IMR-90 (cell line): ENCODE data around the gene PAM. TPM values are rescaled to one million over a fixed set of nuclear protein-coding genes. Genes with fewer than 3 reads are reported as not detected.

Experiments
- ATAC-seq: fragments of 200-7000 bp; cut with Tn5 transposase; 2 replicates; pipeline ENCODE4 v1.9.1; 2020; ENCODE audit warnings: low read depth, mild to moderate bottlenecking, moderate library complexity
- BruUV-seq: library from RNA; stranded (reverse); fragments of 400-500 nt; replicated peaks from 2 replicates; lab custom pipeline; 2021; lab: Mats Ljungman, UMichigan
- CTCF ChIA-PET: fragments of 300-600 bp; formaldehyde crosslinking; extraction: SDS; loops from one replicate; lab custom pipeline; 2021; ENCODE audit warnings: antibody characterized with exemption; lab: Yijun Ruan, JAX
- POLR2A ChIA-PET: fragments of 300-600 bp; sonication (Branson Sonifier 250); formaldehyde crosslinking; loops from one replicate; lab custom pipeline; 2022; ENCODE audit warnings: antibody characterized with exemption; ENCODE audit not compliant: unreplicated experiment; lab: Charles Lee
- DNase-seq: peaks from one replicate; pipeline ENCODE4 v3.0.0; 2013
- H2AFZ ChIP-seq: replicated peaks from 2 replicates; pipeline ENCODE3; 2013; ENCODE audit warnings: low read length, mild to moderate bottlenecking; ENCODE audit not compliant: poor library complexity
- H2AK5ac ChIP-seq: 2 replicates; pipeline ENCODE4 v1.6.1; 2013; ENCODE audit warnings: low read depth, low read length, inconsistent platforms
- H2AK9ac ChIP-seq: replicated peaks from 2 replicates; pipeline ENCODE3; 2013; ENCODE audit warnings: mild to moderate bottlenecking, low read depth, low read length, moderate library complexity; ENCODE audit not compliant: poor library complexity
- H2BK120ac ChIP-seq: 2 replicates; pipeline ENCODE4 v1.6.1; 2013; ENCODE audit warnings: low read depth, low read length, inconsistent platforms
- H2BK15ac ChIP-seq: 3 replicates; pipeline ENCODE4 v1.6.1; 2013; ENCODE audit warnings: low read depth, low read length, inconsistent platforms
- H2BK20ac ChIP-seq: 2 replicates; pipeline ENCODE4 v1.6.1; 2013; ENCODE audit warnings: low read depth, mild to moderate bottlenecking, inconsistent platforms, low read length, moderate library complexity
- H2BK5ac ChIP-seq: 2 replicates; pipeline ENCODE4 v1.6.1; 2013; ENCODE audit warnings: mild to moderate bottlenecking, low read depth, low read length, inconsistent platforms; ENCODE audit not compliant: poor library complexity, severe bottlenecking
- H3K14ac ChIP-seq: replicated peaks from 2 replicates; pipeline ENCODE4 v1.6.1; 2013; ENCODE audit warnings: low read depth, low read length, inconsistent platforms
- H3K18ac ChIP-seq: 2 replicates; pipeline ENCODE4 v1.6.1; 2013; ENCODE audit warnings: low read depth, low read length, control low read depth
- H3K23ac ChIP-seq: 2 replicates; pipeline ENCODE4 v1.6.1; 2013; ENCODE audit warnings: low read depth, low read length, inconsistent platforms
- H3K27ac ChIP-seq: 2 replicates; pipeline ENCODE4 v1.5.1; 2013; ENCODE audit warnings: mild to moderate bottlenecking, control low read depth, low read length; ENCODE audit not compliant: insufficient read depth
- H3K27me3 ChIP-seq: 2 replicates; pipeline ENCODE4 v1.6.1; 2013; ENCODE audit warnings: low read length; ENCODE audit not compliant: control insufficient read depth, insufficient read depth
- H3K36me3 ChIP-seq: 2 replicates; pipeline ENCODE4 v1.6.1; 2013; ENCODE audit warnings: low read length, mixed read lengths; ENCODE audit not compliant: control insufficient read depth, insufficient read depth
- H3K4ac ChIP-seq: 2 replicates; pipeline ENCODE4 v1.6.1; 2013; ENCODE audit warnings: low read depth, low read length, inconsistent platforms
- H3K4me1 ChIP-seq: 2 replicates; pipeline ENCODE4 v1.6.1; 2013; ENCODE audit warnings: low read length, mixed read lengths; ENCODE audit not compliant: control insufficient read depth, insufficient read depth
- H3K4me2 ChIP-seq: 2 replicates; pipeline ENCODE4 v1.6.1; 2013; ENCODE audit warnings: low read depth, mild to moderate bottlenecking, control low read depth, low read length, moderate library complexity
- H3K4me3 ChIP-seq: 2 replicates; pipeline ENCODE4 v1.5.1; 2013; ENCODE audit warnings: low read depth, mild to moderate bottlenecking, control low read depth, low read length, moderate library complexity; ENCODE audit not compliant: insufficient read depth
- H3K56ac ChIP-seq: 2 replicates; pipeline ENCODE4 v1.6.1; 2013; ENCODE audit warnings: low read length, inconsistent platforms; ENCODE audit not compliant: insufficient read depth; ENCODE audit errors: extremely low read depth
- H3K79me1 ChIP-seq, 2 experiments: 2 replicates each; pipeline ENCODE4 v1.6.1; 2013; ENCODE audit warnings: low read length in 2 of 2, inconsistent platforms in 1 of 2, low read depth in 1 of 2
- H3K9ac ChIP-seq: 2 replicates; pipeline ENCODE4 v1.6.1; 2013; ENCODE audit warnings: low read depth, low read length, control low read depth
- H3K9me1 ChIP-seq: 2 replicates; pipeline ENCODE4 v1.6.1; 2013; ENCODE audit warnings: low read length, inconsistent platforms; ENCODE audit not compliant: insufficient read depth
- H3K9me3 ChIP-seq: 2 replicates; pipeline ENCODE4 v1.6.1; 2013; ENCODE audit warnings: low read length; ENCODE audit not compliant: control insufficient read depth, insufficient read depth
- H4K20me1 ChIP-seq: 2 replicates; pipeline ENCODE4 v1.6.1; 2013; ENCODE audit warnings: low read length, inconsistent platforms; ENCODE audit not compliant: insufficient read depth
- H4K5ac ChIP-seq: 2 replicates; pipeline ENCODE4 v1.6.1; 2013; ENCODE audit warnings: mild to moderate bottlenecking, low read depth, low read length, control low read depth
- H4K8ac ChIP-seq, 2 experiments: 2 replicates each; pipeline ENCODE4 v1.6.1; 2013; ENCODE audit warnings: low read depth in 2 of 2, low read length in 2 of 2, control low read depth in 1 of 2, inconsistent platforms in 1 of 2
- H4K91ac ChIP-seq: 2 replicates; pipeline ENCODE4 v1.6.1; 2013; ENCODE audit warnings: low read depth, low read length, inconsistent platforms; ENCODE audit not compliant: insufficient read depth
- BHLHE40 ChIP-seq: fragments of 150-350 bp; IDR thresholded peaks from 2 replicates; pipeline ENCODE4 v1.6.1; 2016; ENCODE audit warnings: mild to moderate bottlenecking, low read depth, low read length
- CEBPB ChIP-seq: IDR thresholded peaks from 2 replicates; pipeline ENCODE4 v1.6.1; 2012; ENCODE audit warnings: low read depth, low read length, improper control_type of control experiment
- CHD1 ChIP-seq: IDR thresholded peaks from 2 replicates; pipeline ENCODE4 v1.6.1; 2012; ENCODE audit warnings: low read depth, low read length, improper control_type of control experiment
- CTCF ChIP-seq: conservative IDR thresholded peaks from 2 replicates; pipeline ENCODE4 v1.5.1; 2012; ENCODE audit warnings: mild to moderate bottlenecking, low read depth, low read length, improper control_type of control experiment
- ELK1 ChIP-seq: fragments of 150-350 bp; IDR thresholded peaks from 2 replicates; pipeline ENCODE4 v1.6.1; 2016; ENCODE audit warnings: low read depth, mild to moderate bottlenecking, low read length, moderate library complexity, borderline replicate concordance
- FOS ChIP-seq: fragments of 150-350 bp; IDR thresholded peaks from 2 replicates; pipeline ENCODE4 v1.6.1; 2016; ENCODE audit warnings: low read depth, low read length
- MAFK ChIP-seq: IDR thresholded peaks from 2 replicates; pipeline ENCODE4 v1.6.1; 2012; ENCODE audit warnings: low read depth, low read length, improper control_type of control experiment
- MAZ ChIP-seq: IDR thresholded peaks from 2 replicates; pipeline ENCODE4 v1.6.1; 2012; ENCODE audit warnings: low read depth, mild to moderate bottlenecking, low read length, improper control_type of control experiment, moderate library complexity, borderline replicate concordance
- MXI1 ChIP-seq: IDR thresholded peaks from 2 replicates; pipeline ENCODE4 v1.6.1; 2012; ENCODE audit warnings: low read depth, mild to moderate bottlenecking, low read length, moderate library complexity, borderline replicate concordance
- NFE2L2 ChIP-seq: fragments of 150-350 bp; IDR thresholded peaks from 2 replicates; pipeline ENCODE4 v1.6.1; 2016; ENCODE audit warnings: low read depth, mild to moderate bottlenecking, low read length
- POLR2A ChIP-seq: IDR thresholded peaks from 2 replicates; pipeline ENCODE4 v1.6.1; 2012; ENCODE audit warnings: mild to moderate bottlenecking, low read depth, low read length
- RAD21 ChIP-seq: IDR thresholded peaks from 2 replicates; pipeline ENCODE4 v1.6.1; 2012; ENCODE audit warnings: low read length, improper control_type of control experiment
- RCOR1 ChIP-seq: IDR thresholded peaks from 2 replicates; pipeline ENCODE4 v1.6.1; 2012; ENCODE audit warnings: mild to moderate bottlenecking, low read length, improper control_type of control experiment; ENCODE audit not compliant: insufficient replicate concordance
- RFX5 ChIP-seq: IDR thresholded peaks from 2 replicates; pipeline ENCODE4 v1.8.0; 2012; ENCODE audit warnings: low read depth, mild to moderate bottlenecking, low read length, moderate library complexity
- SMC3 ChIP-seq: fragments of 150-350 bp; IDR thresholded peaks from 2 replicates; pipeline ENCODE4 v1.6.1; 2016; ENCODE audit warnings: low read depth, mild to moderate bottlenecking, antibody characterized with exemption, low read length, moderate library complexity
- WGBS, 2 experiments: methylation state at CpG; one replicate each; pipeline versions ENCODE4 v1.1.5 to v1.1.7; 2013; ENCODE audit warnings: missing lambda C conversion rate in 2 of 2; ENCODE audit not compliant: insufficient read length in 1 of 2; ENCODE audit errors: extremely low coverage in 2 of 2; 5-methylcytosine and 5-hydroxymethylcytosine counted together
- dilution Hi-C: fragments of 300-500 bp; cut with HindIII; formaldehyde crosslinking; loops from one replicate; pipeline ENCODE4 v1.14.3; 2018; ENCODE audit warnings: low sequenced_read_pairs; ENCODE audit not compliant: unreplicated experiment
- in situ Hi-C: fragments of 300-500 bp; cut with MboI; formaldehyde crosslinking; loops from 3 replicates; pipeline ENCODE4 v1.14.3; 2019; ENCODE audit warnings: low sequenced_read_pairs, inconsistent platforms, mixed read lengths
- intact Hi-C: fragments of 100-400 bp; cut with micrococcal nuclease; formaldehyde crosslinking; loops from 2 replicates; pipeline ENCODE4 v1.10.0; 2022
- polyA plus RNA-seq, 3 experiments: library from polyadenylated mRNA; depleted of rRNA; stranded (reverse); fragments of >200 nt; gene quantifications; 2 replicates each; pipeline ENCODE4 v1.2.3, GENCODE V29; 2012; ENCODE audit warnings: low replicate concordance in 1 of 3
- total RNA-seq: library from RNA; depleted of rRNA; stranded (reverse); fragments of >200 nt; gene quantifications from 2 replicates; pipeline ENCODE4 v1.2.3, GENCODE V29; 2012

Gene PAM
- total and polyA plus RNA-seq, 2 of the 4 experiments (the other 2 are of a cell fraction): 115 to 179 TPM

- peak; percentile 79 for DNase-seq
- H3K9me3 ChIP-seq: no peaks in the 10 kb centered on the region
- H3K27ac ChIP-seq: peak overlapping the region; percentile 44
- H2AFZ ChIP-seq: peak overlapping the region; percentile 89
- H4K91ac ChIP-seq: peak overlapping the region; percentile 84; the same call in 1 of the 2 replicates
- H2BK5ac ChIP-seq: peak overlapping the region; percentile 76
- CTCF ChIA-PET: interaction anchor here (0.8 to 2.5 kb wide), 4 partner anchors 25 to 457 kb away, joined by 3 to 9 read pairs (median 3); no protein-coding TSS in a partner anchor
- H3K9ac ChIP-seq: peak overlapping the region; percentile 88
- dilution Hi-C loops: no loop called here
- peak overlapping the region; percentile 96 for H2BK15ac ChIP-seq
- H2AK9ac ChIP-seq: peak overlapping the region; percentile 94
- BruUV-seq: no TSS peak
- peak overlapping the region; percentile 92 for H3K14ac ChIP-seq
- H4K8ac ChIP-seq: peak overlapping the region; percentile 69 to 90
- H4K20me1 ChIP-seq: peaks cover 17% of the 10 kb centered on the region
- intact Hi-C loops: loop anchor here (1.0 to 10.0 kb wide), 4 partner anchors 41 to 369 kb away; partner anchors contain the start of genes GIN1 and PPIP5K2
- H4K5ac ChIP-seq: peak overlapping the region; percentile 28
- peak overlapping the region; percentile 65 for H2AK5ac ChIP-seq
- peak overlapping the region; percentile 81 for H3K56ac ChIP-seq
- peak overlapping the region; percentile 94 for H3K23ac ChIP-seq
- H3K36me3 ChIP-seq: no peaks in the 10 kb centered on the region
- H3K4me1 ChIP-seq: peaks cover 7% of the 10 kb centered on the region
- peaks cover 16 to 44% of the 10 kb centered on the region in 2 experiments for H3K79me1 ChIP-seq
- peak overlapping the region; percentile 77 for H3K18ac ChIP-seq
- peak overlapping the region; percentile 71 for H2BK120ac ChIP-seq
- WGBS, 2 experiments: 0% methylated on average over 9 of the region's 29 CpGs; no CpG with 5 or more reads in 1 of the 2 experiments
- no peaks in the 10 kb centered on the region for H3K27me3 ChIP-seq
- peaks cover 4% of the 10 kb centered on the region; the same call in 1 of the 2 replicates for H3K9me1 ChIP-seq
- POLR2A ChIA-PET: interaction anchor here (0.6 kb wide), 1 partner anchor 113 kb away, joined by 4 read pairs; no protein-coding TSS in a partner anchor
- in situ Hi-C loops: loop anchor here (10.0 kb wide), 1 partner anchor 369 kb away; the partner anchor contains the start of genes GIN1 and PPIP5K2
- H2BK20ac ChIP-seq: peak overlapping the region; percentile 52; the same call in 1 of the 2 replicates
- ATAC-seq: peak; percentile 35
- peak overlapping the region; percentile 92 for H3K4me2 ChIP-seq
- peak overlapping the region; percentile 82 for H3K4ac ChIP-seq
- H3K4me3 ChIP-seq: peak overlapping the region; percentile 59
- TF ChIP-seq FOS (peak; percentile 13; the same call in 1 of the 2 replicates), MAZ (no peak), RCOR1 (no peak), BHLHE40 (peak; percentile 95), MXI1 (peak; percentile 6; the same call in 1 of the 2 replicates), SMC3 (no peak), NFE2L2 (0 out of 2 replicates have a peak, but pooled peaks have one; percentile 8), CTCF (no peak), ELK1 (no peak), POLR2A (no peak; the same call in 1 of the 2 replicates), MAFK (no peak), CEBPB (no peak), CHD1 (no peak), RFX5 (no peak), RAD21 (peak; percentile 16; the same call in 1 of the 2 replicates)
Observed at GRCh38 chr5:102755686-102756371, 724 bp downstream of the PAM start.
